Measurements from ENCODE around the gene TMEM239. TPM values are rescaled to one million over a fixed set of nuclear protein-coding genes. Genes with fewer than 3 reads are reported as not detected.
A peak's percentile ranks its signal among the peaks of the same experiment; 100 is the strongest.
"Not testable (repeated sequence)": the region's sequence is repeated elsewhere in the genome, so short reads cannot be mapped to it uniquely, and the experiment has no call there.

TMEM239 gene
- not detected for polyA plus RNA-seq

GRCh38 chr20:2816030-2816582 lies at the start of gene TMEM239:
TSS of gene TMEM239 (plus strand) at chr20:2816364. CDS start at chr20:2816555, 191 bp downstream.
- 62 to 86% (median 65%) methylated on average over 7 to 10 of the region's 10 CpGs for WGBS, 3 donors
- H3K27ac ChIP-seq (ENCODE audit: low read depth, low read length): peak within 1 kb of the TSS; percentile 17

- no peak overlapping the region for H3K27ac ChIP-seq (ENCODE audit: low read depth, low read length)
- WGBS, 3 donors: 32 to 62% (median 56%) methylated on average over 15 of the region's 15 CpGs
Measured at GRCh38 chr20:2767768-2768631, 48.2 kb upstream of the TMEM239 start.

GRCh38 chr20:2768632-2769015 lies 47.5 kb upstream of the TMEM239 start:
- no peak overlapping the region for H3K27ac ChIP-seq (ENCODE audit: low read depth, low read length)
- 33 to 66% (median 60%) methylated on average over 5 of the region's 5 CpGs for WGBS, 3 donors

- 94 to 97% (median 95%) methylated on average over 12 of the region's 12 CpGs for WGBS, 3 donors
- not testable (repeated sequence) for H3K27ac ChIP-seq (ENCODE audit: low read depth, low read length)
Measured at GRCh38 chr20:2770091-2770490, 46.1 kb upstream of the TMEM239 start.

GRCh38 chr20:2771631-2772080 lies 44.5 kb upstream of the TMEM239 start:
- no peak overlapping the region for H3K27ac ChIP-seq (ENCODE audit: low read depth, low read length)
- WGBS, 3 donors: 44 to 66% (median 50%) methylated on average over 12 of the region's 12 CpGs

GRCh38 chr20:2773812-2774211 lies 42.4 kb upstream of the TMEM239 start:
- WGBS, 3 donors: 87 to 94% (median 89%) methylated on average over 9 of the region's 9 CpGs

GRCh38 chr20:2775139-2775538 lies 41.0 kb upstream of the TMEM239 start:
- H3K27ac ChIP-seq (ENCODE audit: low read depth, low read length): no peak overlapping the region
- WGBS, 3 donors: 88 to 94% (median 91%) methylated on average over 3 of the region's 3 CpGs

More at GRCh38 chr20:2773812-2774211, 42.4 kb upstream of the TMEM239 start:
- no peak overlapping the region for H3K27ac ChIP-seq (ENCODE audit: low read depth, low read length)

- WGBS, 3 donors: 79 to 88% (median 85%) methylated on average over 10 of the region's 10 CpGs
- H3K27ac ChIP-seq (ENCODE audit: low read depth, low read length): no peak overlapping the region
Measured at GRCh38 chr20:2778602-2779321, 37.4 kb upstream of the TMEM239 start.

GRCh38 chr20:2780948-2781347 lies 35.2 kb upstream of the TMEM239 start:
- H3K27ac ChIP-seq (ENCODE audit: low read depth, low read length): no peak overlapping the region
- 29 to 54% (median 48%) methylated on average over 3 of the region's 3 CpGs for WGBS, 3 donors

GRCh38 chr20:2783908-2784566 lies 32.1 kb upstream of the TMEM239 start:
- 73 to 87% (median 85%) methylated on average over 6 of the region's 6 CpGs for WGBS, 3 donors
- no peak overlapping the region for H3K27ac ChIP-seq (ENCODE audit: low read depth, low read length)

- 85 to 93% (median 91%) methylated on average over 6 of the region's 6 CpGs for WGBS, 3 donors
- no peak overlapping the region for H3K27ac ChIP-seq (ENCODE audit: low read depth, low read length)
Measured at GRCh38 chr20:2793471-2793870, 22.7 kb upstream of the TMEM239 start.

GRCh38 chr20:2794202-2794748 lies 21.9 kb upstream of the TMEM239 start:
- no peak overlapping the region for H3K27ac ChIP-seq (ENCODE audit: low read depth, low read length)
- 75 to 91% (median 84%) methylated on average over 23 of the region's 23 CpGs for WGBS, 3 donors

- WGBS, 3 donors: 80 to 84% (median 84%) methylated on average over 11 of the region's 11 CpGs
- no peak overlapping the region for H3K27ac ChIP-seq (ENCODE audit: low read depth, low read length)
Measured at GRCh38 chr20:2794866-2795447, 21.2 kb upstream of the TMEM239 start.

GRCh38 chr20:2795451-2795850 lies 20.7 kb upstream of the TMEM239 start:
- 78 to 82% (median 78%) methylated on average over 24 of the region's 24 CpGs for WGBS, 3 donors
- no peak overlapping the region for H3K27ac ChIP-seq (ENCODE audit: low read depth, low read length)

GRCh38 chr20:2796011-2796660 lies 20.0 kb upstream of the TMEM239 start:
- 88 to 92% (median 90%) methylated on average over 20 of the region's 20 CpGs for WGBS, 3 donors
- no peak overlapping the region for H3K27ac ChIP-seq (ENCODE audit: low read depth, low read length)

GRCh38 chr20:2797136-2797983 lies 18.8 kb upstream of the TMEM239 start:
- H3K27ac ChIP-seq (ENCODE audit: low read depth, low read length): no peak overlapping the region
- WGBS, 3 donors: 81 to 84% (median 81%) methylated on average over 16 of the region's 16 CpGs

Measured in adipose tissue (tissue), 3 donors.